GM19397 (cell line): ENCODE results near the gene DDX18.
"Not testable (repeated sequence)": the region's sequence is repeated elsewhere in the genome, so short reads cannot be mapped to it uniquely, and the experiment has no call there.

Source experiments
- ATAC-seq: cut with Tn5 transposase; IDR thresholded peaks from one replicate; pipeline ENCODE4 v1.9.1; 2021; ENCODE audit warnings: mild to moderate bottlenecking, moderate library complexity; ENCODE audit not compliant: unreplicated experiment

Gene DDX18

DNA sequence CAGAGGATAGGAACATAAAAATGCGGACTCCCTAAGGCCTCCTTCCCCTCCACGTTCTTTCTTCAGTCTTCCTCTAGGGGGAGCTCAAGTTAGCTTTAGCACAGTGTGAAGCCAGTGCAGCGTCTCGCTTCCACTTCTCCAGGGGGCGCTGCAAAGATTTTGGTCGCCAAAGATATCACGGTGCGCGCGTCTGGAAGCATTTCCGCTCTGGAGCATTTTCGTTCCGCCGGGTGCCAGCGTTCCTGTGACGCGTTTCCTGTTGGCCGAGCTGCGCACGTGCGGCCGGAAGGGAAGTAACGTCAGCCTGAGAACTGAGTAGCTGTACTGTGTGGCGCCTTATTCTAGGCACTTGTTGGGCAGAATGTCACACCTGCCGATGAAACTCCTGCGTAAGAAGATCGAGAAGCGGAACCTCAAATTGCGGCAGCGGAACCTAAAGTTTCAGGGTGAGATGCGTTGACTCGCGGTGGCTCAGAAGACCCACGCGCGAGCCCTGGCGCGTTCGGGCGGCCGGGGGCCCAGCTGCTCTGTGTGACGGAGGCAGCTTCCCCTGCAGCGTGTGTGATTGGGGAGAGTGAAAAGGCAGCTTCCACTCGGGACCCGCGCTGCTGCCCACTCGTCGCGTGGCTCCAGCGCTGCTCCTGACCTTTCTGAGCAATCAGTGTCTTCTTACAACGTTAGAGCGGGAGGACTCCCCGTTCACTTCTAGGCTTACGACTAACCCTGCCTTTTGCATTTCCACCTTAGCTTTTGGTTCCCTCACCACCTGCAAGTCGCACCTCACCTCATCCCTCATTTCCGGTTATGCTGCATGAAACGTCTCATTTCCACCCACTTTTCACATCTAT lies at the start of gene DDX18:
DDX18 (plus strand) TSS at position 275 of the 848 bp plus-strand sequence; CDS start at position 362, 87 bp downstream.
- ATAC-seq, result peak; percentile 97

GRCh38 chr2:117770730-117771129 lies 43.8 kb upstream of the DDX18 start:
- ATAC-seq, result no peak

GRCh38 chr2:117771969-117772630 lies 42.4 kb upstream of the DDX18 start:
- no peak for ATAC-seq

DNA sequence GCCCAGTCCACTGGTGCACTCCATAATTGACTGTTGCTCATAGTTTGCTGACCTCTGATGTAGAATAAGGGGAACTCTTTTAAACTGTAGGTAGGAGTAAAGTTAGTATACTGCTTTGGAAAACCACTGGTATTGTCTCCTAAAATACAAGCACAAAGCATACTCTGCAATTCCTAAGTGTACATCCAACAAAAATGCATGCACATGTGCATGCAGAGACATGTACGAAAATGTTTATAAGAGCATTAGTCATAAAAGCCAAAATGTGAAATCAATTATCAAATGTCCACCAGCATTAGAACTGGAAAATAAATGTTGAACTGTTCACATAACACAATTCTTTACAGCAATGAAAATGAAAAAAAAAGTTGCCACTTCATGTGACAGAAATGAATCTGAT lies 39.8 kb upstream of the DDX18 start:
- ATAC-seq, result no peak

GRCh38 chr2:117775703-117776219 lies 38.7 kb upstream of the DDX18 start:
- no peak for ATAC-seq

- no peak for ATAC-seq
These were observed 37.6 kb upstream of the DDX18 start for GRCh38 chr2:117776888-117777287.

DNA sequence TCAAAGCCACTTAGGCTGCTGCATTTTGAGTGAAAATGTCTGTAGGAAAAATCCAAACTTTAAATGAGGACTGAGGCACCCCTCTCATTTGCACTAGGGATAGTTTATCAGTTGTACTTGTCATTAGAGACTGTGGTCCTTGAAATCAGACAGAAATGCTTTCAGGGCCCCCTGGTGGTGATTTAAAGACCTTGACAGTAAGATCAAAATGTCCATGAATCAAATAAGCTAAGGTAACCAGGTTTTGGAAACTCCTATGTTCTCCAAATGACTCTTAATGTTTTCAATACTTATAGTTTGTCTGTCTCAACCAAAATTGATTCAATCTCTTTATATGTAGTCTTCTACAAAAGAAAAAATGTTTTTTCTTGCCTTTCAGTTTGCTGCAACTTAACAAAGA lies 28.8 kb upstream of the DDX18 start:
- peak; percentile 72 for ATAC-seq

GRCh38 chr2:117786520-117786919 lies 28.0 kb upstream of the DDX18 start:
- ATAC-seq, result no peak

GRCh38 chr2:117789505-117789904 lies 25.0 kb upstream of the DDX18 start:
- no peak for ATAC-seq

DNA sequence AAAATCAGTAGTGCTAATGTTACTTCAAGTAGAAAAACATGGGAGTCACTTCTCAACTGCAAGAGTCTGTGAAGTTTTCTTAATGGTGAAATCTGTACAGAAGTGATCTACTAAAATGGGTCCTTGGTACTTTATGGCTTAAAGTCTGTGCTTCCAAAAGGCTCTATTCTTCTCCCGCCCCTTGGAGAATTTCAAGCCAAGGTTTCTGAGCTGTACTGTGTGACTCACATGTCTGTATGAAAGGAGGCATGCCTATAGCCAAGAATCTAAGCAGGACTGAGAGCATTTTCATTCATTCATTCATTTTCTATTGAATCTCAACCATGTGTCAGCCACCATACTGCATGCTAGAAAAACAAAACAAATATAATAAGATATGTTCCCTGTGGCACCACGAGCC lies 19.8 kb upstream of the DDX18 start:
- ATAC-seq, result no peak

GRCh38 chr2:117801826-117802225 lies 12.7 kb upstream of the DDX18 start:
- no peak for ATAC-seq

- ATAC-seq, result not testable (repeated sequence)
These were observed 10.7 kb upstream of the DDX18 start for GRCh38 chr2:117803644-117804325.

- ATAC-seq, result no peak
These were observed 2.0 kb upstream of the DDX18 start for GRCh38 chr2:117812443-117812842.

GRCh38 chr2:117815946-117816345 lies 1.5 kb downstream of the DDX18 start:
- no peak for ATAC-seq

GRCh38 chr2:117818921-117819320 lies 4.4 kb downstream of the DDX18 start:
- no peak for ATAC-seq

- peak; percentile 71 for ATAC-seq
These were observed 6.0 kb downstream of the DDX18 start for GRCh38 chr2:117820444-117820843.

GRCh38 chr2:117825437-117825836 lies 10.9 kb downstream of the DDX18 start:
- ATAC-seq, result no peak

- not testable (repeated sequence) for ATAC-seq
These were observed 13.0 kb downstream of the DDX18 start for GRCh38 chr2:117827464-117827863.

- no peak for ATAC-seq
These were observed 14.4 kb downstream of the DDX18 start for GRCh38 chr2:117828870-117829269.

DNA sequence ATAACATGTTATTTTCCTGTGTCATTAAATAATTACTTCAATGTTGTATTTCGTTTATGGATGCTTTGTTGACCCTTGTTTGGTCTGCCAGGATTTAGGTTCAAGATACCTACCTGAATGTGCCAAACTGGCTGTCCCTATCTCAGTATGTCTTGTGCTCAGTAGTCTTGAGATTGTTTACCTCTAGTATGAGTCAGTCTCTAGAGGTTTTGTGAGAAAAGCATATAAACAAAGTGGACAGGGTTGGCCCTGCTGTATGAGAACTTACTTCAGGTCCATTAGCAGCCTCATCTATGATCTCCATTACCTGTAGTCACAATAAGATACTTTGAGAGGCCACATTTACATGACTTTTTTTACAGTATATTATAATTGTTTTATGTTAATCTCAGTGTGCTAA lies 17.8 kb downstream of the DDX18 start:
- no peak for ATAC-seq

DNA sequence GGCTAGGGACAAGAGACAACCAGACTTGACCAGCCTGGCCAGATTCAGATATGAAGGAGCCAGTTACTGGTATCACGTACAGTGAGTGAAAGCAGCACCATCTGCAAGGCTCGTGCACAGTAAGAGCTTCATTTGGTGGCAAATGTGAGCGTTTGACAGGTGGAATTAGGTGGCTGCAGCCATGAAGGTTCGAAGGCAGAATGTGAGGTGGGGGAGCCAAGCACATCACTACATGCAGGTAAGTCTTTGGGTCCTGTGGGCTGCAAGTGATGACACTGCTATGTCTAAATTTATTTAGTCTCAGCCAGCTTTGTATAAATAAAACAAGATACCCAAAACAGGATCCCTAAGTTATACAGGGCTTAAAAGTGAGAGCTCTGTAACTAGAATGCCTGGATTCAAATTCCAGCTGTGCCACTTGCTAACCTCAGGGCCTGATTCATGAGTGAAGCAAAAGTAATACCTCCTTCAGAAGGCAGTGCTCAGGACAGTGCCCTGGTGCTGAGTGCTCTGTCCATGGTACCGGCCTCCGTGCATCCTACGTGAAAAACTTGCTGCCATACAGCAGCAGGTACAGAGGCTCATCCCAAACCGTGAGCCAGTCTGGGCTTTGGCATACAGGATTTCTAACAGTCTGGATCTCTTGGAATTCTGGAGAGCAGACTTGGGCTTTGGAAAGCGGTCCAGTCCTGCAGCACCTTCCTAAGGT lies 18.6 kb downstream of the DDX18 start:
- ATAC-seq, result no peak
